GM18526 (cell line): Measurements from ENCODE around the gene SH2B2.
A peak's percentile ranks its signal among the peaks of the same experiment; 100 is the strongest.

ENCODE experiments used
- POLR2A ChIP-seq: IDR thresholded peaks from 3 replicates; pipeline ENCODE4 v1.6.1; 2011; ENCODE audit not compliant: insufficient read length; ENCODE audit errors: extremely low read depth

The SH2B2 gene

GRCh38 chr7:102275123-102275703 is 11.5 kb upstream of the SH2B2 start:
- no peak for TF ChIP-seq POLR2A

- no peak for TF ChIP-seq POLR2A
Observed at GRCh38 chr7:102277901-102278300, 8.8 kb upstream of the SH2B2 start.

- TF ChIP-seq POLR2A, result no peak
Observed at GRCh38 chr7:102279537-102280400, 6.9 kb upstream of the SH2B2 start.

- no peak for TF ChIP-seq POLR2A
Observed at GRCh38 chr7:102280521-102280920, 6.1 kb upstream of the SH2B2 start.

- no peak for TF ChIP-seq POLR2A
Observed at GRCh38 chr7:102281785-102282184, 4.9 kb upstream of the SH2B2 start.

GRCh38 chr7:102282465-102283362 is 4.0 kb upstream of the SH2B2 start:
- TF ChIP-seq POLR2A, result no peak

- no peak for TF ChIP-seq POLR2A
Observed at GRCh38 chr7:102283477-102284189, 3.0 kb upstream of the SH2B2 start.

GRCh38 chr7:102284399-102284798 is 2.3 kb upstream of the SH2B2 start:
- TF ChIP-seq POLR2A, result no peak

GRCh38 chr7:102284891-102285539 is 1.7 kb upstream of the SH2B2 start:
- no peak for TF ChIP-seq POLR2A

GRCh38 chr7:102285540-102286236 is 980 bp upstream of the SH2B2 start:
- TF ChIP-seq POLR2A, result no peak

- peak; percentile 10 for TF ChIP-seq POLR2A
Observed at GRCh38 chr7:102287111-102287980, 678 bp downstream of the SH2B2 start.

- no peak for TF ChIP-seq POLR2A
Observed at GRCh38 chr7:102287981-102288278, 1.3 kb downstream of the SH2B2 start.

- TF ChIP-seq POLR2A, result no peak
Observed at GRCh38 chr7:102288285-102288930, 1.7 kb downstream of the SH2B2 start.
